Measurements from ENCODE around the gene FBXO48. TPM values are rescaled to one million over a fixed set of nuclear protein-coding genes. Genes with fewer than 3 reads are reported as not detected.

FBXO48 gene
- total and polyA plus RNA-seq, 2 of the 8 experiments (the other 6 are each of a cell fraction or from before 2014, with no cell fraction given): 1.1 to 1.5 TPM

DNA sequence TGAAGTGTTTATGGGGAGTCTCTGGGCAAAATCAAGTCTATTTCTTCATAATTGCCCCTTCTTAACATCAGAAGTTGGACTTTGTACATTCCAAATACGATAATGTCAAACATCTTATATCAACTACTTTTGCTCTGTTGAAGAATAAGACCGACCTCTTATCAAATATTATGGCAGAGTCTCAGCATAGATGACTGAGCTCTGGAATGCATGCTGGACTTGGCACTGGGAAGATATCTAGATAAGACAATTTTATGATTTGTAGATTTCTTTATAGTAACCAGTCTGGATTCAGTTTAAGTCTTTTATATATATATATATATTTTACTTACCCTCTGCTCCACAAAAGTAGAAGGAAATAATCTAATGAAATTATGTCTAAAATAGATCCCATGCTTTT, 8.5 kb upstream of the FBXO48 start:
- Histone ChIP-seq H3K79me1 (ENCODE audit: low read depth, low read length) (no peaks in the 10 kb centered on the region; the same call in 1 of the 2 replicates), H3K23ac (ENCODE audit: insufficient read length) (no peak overlapping the region), H4K8ac (ENCODE audit: extremely low read depth, insufficient read depth, low read length) (no peak overlapping the region), H2BK120ac (replicated peaks; ENCODE audit: low read depth, low read length) (no peak overlapping the region), H3K4me2 (ENCODE audit: insufficient read depth in 1 of 2, low read depth in 2 of 2, low read length in 2 of 2) (no peak overlapping the region), H3K56ac (replicated peaks; ENCODE audit: insufficient read length, low read depth, low read length) (no peak overlapping the region), H2AK5ac (ENCODE audit: low read depth, low read length) (no peak overlapping the region), H3K14ac (ENCODE audit: insufficient read length) (no peak overlapping the region), H3K27ac (ENCODE audit: low read depth, low read length) (no peak overlapping the region), H2AFZ (ENCODE audit: low read length) (no peak overlapping the region), H2BK15ac (ENCODE audit: low read length) (no peak overlapping the region), H3K9me3 (ENCODE audit: insufficient read depth in 2 of 2, low read depth in 1 of 2, low read length in 1 of 2) (no peaks in the 10 kb centered on the region), H3K23me2 (ENCODE audit: low read depth, low read length) (no peaks in the 10 kb centered on the region), H4K5ac (ENCODE audit: insufficient read length, low read depth, low read length) (no peak overlapping the region), H4K91ac (replicated peaks; ENCODE audit: insufficient read length, low read length) (no peak overlapping the region), H3K4ac (replicated peaks; ENCODE audit: insufficient read length, low read depth, low read length) (no peak overlapping the region), H3K27me3 (replicated peaks in 1 of 4; ENCODE audit: control insufficient read depth in 3 of 4, extremely low read depth in 1 of 4, insufficient read depth in 3 of 4, low read length in 3 of 4) (no peaks in the 10 kb centered on the region), H3K4me3 (ENCODE audit: extremely low read depth in 1 of 4, insufficient read depth in 2 of 4, low read depth in 3 of 4, low read length in 4 of 4) (no peak overlapping the region), H3K79me2 (ENCODE audit: control insufficient read depth in 1 of 2, insufficient read depth in 2 of 2, low read length in 2 of 2) (no peaks in the 10 kb centered on the region; a peak in 1 of 4 replicates), H3K4me1 (replicated peaks in 1 of 4; ENCODE audit: control insufficient read depth in 3 of 4, insufficient read depth in 4 of 4, low read length in 3 of 4) (no peaks in the 10 kb centered on the region), H3K36me3 (ENCODE audit: control insufficient read depth in 2 of 4, insufficient read depth in 4 of 4, low read length in 3 of 4) (no peaks in the 10 kb centered on the region), H3K9ac (replicated peaks in 1 of 4; ENCODE audit: extremely low read depth in 1 of 4, low read depth in 3 of 4, low read length in 3 of 4) (no peak overlapping the region), H3K18ac (ENCODE audit: extremely low read depth, low read length) (no peak overlapping the region), H2BK5ac (ENCODE audit: low read depth, low read length) (no peak overlapping the region), H2BK20ac (ENCODE audit: low read length) (no peak overlapping the region), H2BK12ac (ENCODE audit: low read depth, low read length) (no peak overlapping the region), H4K20me1 (replicated peaks in 1 of 2; ENCODE audit: control insufficient read depth in 1 of 2, insufficient read depth in 2 of 2, low read length in 2 of 2) (peaks cover 0 to 1% of the 10 kb centered on the region in 2 experiments)
- DNase-seq (ENCODE audit: low read depth in 1 of 2, low spot score in 2 of 2): no peak
- ChIA-PET CTCF (ENCODE audit: partially characterized antibody) (interaction anchor here (1.3 to 3.0 kb wide), 2 partner anchors 9 to 12 kb away, joined by 3 to 13 read pairs; no protein-coding TSS in a partner anchor), POLR2A (ENCODE audit: partially characterized antibody) (no interaction called here)
- WGBS, 2 experiments (ENCODE audit: extremely low coverage in 1 of 2, insufficient coverage in 1 of 2, insufficient read length in 1 of 2, insufficient replicate concordance in 2 of 2, low coverage in 1 of 2, low lambda C conversion rate in 2 of 2, missing lambda C conversion rate in 1 of 2): 85% methylated on average over 2 of the region's 2 CpGs; no CpG with 5 or more reads in 1 of the 2 experiments
- no peak for FAIRE-seq
- TF ChIP-seq HDAC6 (IDR thresholded peaks at IDR 0.05; ENCODE audit: low read depth, low read length) (no peak), MAFK (IDR thresholded peaks at IDR 0.05; ENCODE audit: low read depth, low read length) (no peak), RBBP5 (IDR thresholded peaks at IDR 0.05; ENCODE audit: borderline replicate concordance, low read depth, low read length) (no peak), HDAC2 (IDR thresholded peaks at IDR 0.05; ENCODE audit: borderline replicate concordance in 1 of 2, low read depth in 2 of 2, low read length in 2 of 2) (no peak), CEBPB (IDR thresholded peaks at IDR 0.05; ENCODE audit: low read depth, low read length) (no peak), RNF2 (IDR thresholded peaks at IDR 0.05; ENCODE audit: borderline replicate concordance, low read depth, low read length, missing control alignments, poor library complexity, severe bottlenecking) (no peak), SP4 (IDR thresholded peaks at IDR 0.05; ENCODE audit: low read length) (no peak), EP300 (IDR thresholded peaks at IDR 0.05; ENCODE audit: borderline replicate concordance in 1 of 2, low read depth in 2 of 2, low read length in 2 of 2) (no peak), TAF7 (optimal IDR thresholded peaks at IDR 0.05; ENCODE audit: borderline replicate concordance, low read depth, low read length) (no peak), PHF8 (conservative IDR thresholded peaks at IDR 0.05; ENCODE audit: low read depth, low read length) (no peak), SIN3A (conservative IDR thresholded peaks at IDR 0.05 in 1 of 2, IDR thresholded peaks at IDR 0.05 in 1 of 2; ENCODE audit: low read depth in 1 of 2, low read length in 2 of 2) (no peak), SIRT6 (IDR thresholded peaks at IDR 0.05; ENCODE audit: low read length) (no peak), POU5F1 (IDR thresholded peaks at IDR 0.05; ENCODE audit: low read depth, low read length) (no peak), BCL11A (IDR thresholded peaks at IDR 0.05; ENCODE audit: low read depth in 2 of 2, low read length in 2 of 2) (no peak)
